Stomach (tissue), 9 donors: ENCODE measurements around the gene CHIC2. TPM values are rescaled to one million over a fixed set of nuclear protein-coding genes. Genes with fewer than 3 reads are reported as not detected.

Experiments
- DNase-seq, 2 donors: peaks; one replicate each; pipeline versions ENCODE4 v3.0.0 to v3.0.0-alpha.2; 2013 to 2019
- H3K27ac ChIP-seq, 5 donors: fragments of 200-600 bp in 4 of 5; sonication (generic) in 4 of 5; one replicate each; pipeline ENCODE4 v1.5.1; 2013 to 2019; ENCODE audit warnings: mild to moderate bottlenecking in 1 of 5, moderate library complexity in 1 of 5
- H3K27me3 ChIP-seq, 3 donors: fragments of 200-600 bp; sonication (generic); one replicate each; pipeline ENCODE4 v1.5.1; 2017 to 2019; ENCODE audit warnings: mixed run types in 1 of 3
- H3K36me3 ChIP-seq, 4 donors: fragments of 200-600 bp; sonication (generic); 1 replicate in 3 of 4; 2 replicates in 1 of 4; pipeline ENCODE4 v1.5.1; 2016 to 2019
- H3K4me1 ChIP-seq, 4 donors: fragments of 200-600 bp; sonication (generic); one replicate each; pipeline ENCODE4 v1.5.1; 2016 to 2019
- H3K4me3 ChIP-seq, 4 donors: fragments of 200-600 bp; sonication (generic) in 3 of 4; one replicate each; pipeline ENCODE4 v1.5.1; 2016 to 2019; ENCODE audit warnings: mild to moderate bottlenecking in 1 of 4
- H3K9me3 ChIP-seq, 4 donors: fragments of 200-600 bp; sonication (generic); one replicate each; pipeline ENCODE4 v1.5.1; 2016 to 2019
- CTCF ChIP-seq, 7 experiments: fragments of 450-650 bp in 4 of 7; fragments of 200-600 bp in 3 of 7; sonication (generic) in 3 of 7; IDR thresholded peaks; one replicate each; pipeline ENCODE4 v1.5.1; 2016 to 2019; ENCODE audit warnings: antibody characterized with exemption in 7 of 7, control low read depth in 2 of 7, mild to moderate bottlenecking in 1 of 7
- EP300 ChIP-seq: sonication (generic); formaldehyde crosslinking; IDR thresholded peaks from one replicate; pipeline ENCODE4 v1.6.1; 2017; ENCODE audit warnings: antibody characterized with exemption
- POLR2A ChIP-seq, 4 donors: fragments of 450-650 bp; IDR thresholded peaks; one replicate each; pipeline ENCODE4 v1.6.1; 2016; ENCODE audit warnings: antibody characterized with exemption in 4 of 4, control low read depth in 2 of 4, mild to moderate bottlenecking in 1 of 4, moderate library complexity in 1 of 4
- POLR2AphosphoS5 ChIP-seq, 3 donors: sonication (generic); formaldehyde crosslinking; IDR thresholded peaks; one replicate each; pipeline ENCODE4 v1.6.1; 2016; ENCODE audit warnings: antibody characterized with exemption in 3 of 3
- WGBS, 5 donors: extraction: QIAGEN DNeasy Blood & Tissue Kit in 3 of 5; methylation state at CpG; one replicate each; pipeline versions ENCODE4 v1.1.5 to v1.1.7; 2013 to 2018; 5-methylcytosine and 5-hydroxymethylcytosine counted together
- intact Hi-C: fragments of 100-400 bp; cut with DNase I; formaldehyde crosslinking; loops from one replicate; pipeline ENCODE4 v1.15.1; 2023; ENCODE audit warnings: low total_unique reads
- polyA plus RNA-seq, 3 donors: library from polyadenylated mRNA; stranded (reverse); fragments of 200-250 nt; gene quantifications; one replicate each; pipeline ENCODE4 v1.2.3, GENCODE V29; 2013
- total RNA-seq, 5 donors: library from RNA; depleted of rRNA; stranded (reverse); fragments of >200 nt; gene quantifications; one replicate each; pipeline versions ENCODE4 v1.1.0 to v1.2.3, GENCODE V29; 2014 to 2016
- donor health status: healthy with polysubstance abuse.
- donor health status: Bipolar disorder and iron deficiency.
- donor health status: healthy.

Gene CHIC2
- total and polyA plus RNA-seq, 8 donors: 9.8 to 128 (median 27.2) TPM

- intact Hi-C loops: no loop called here
- whole genome bisulfite sequencing, 5 donors: 87 to 94% (median 90%) methylated on average over 2 of the region's 2 CpGs
- H3K4me1 ChIP-seq: peaks cover 0 to 9% (median 0%) of the 10 kb centered on the region in 4 donors
- no peak overlapping the region for H3K27ac ChIP-seq
- no peak overlapping the region for H3K4me3 ChIP-seq
- H3K9me3 ChIP-seq: no peaks in the 10 kb centered on the region
- no peaks in the 10 kb centered on the region for H3K27me3 ChIP-seq
- TF ChIP-seq CTCF (IDR thresholded peaks at IDR 0.05) (no peak), POLR2AphosphoS5 (IDR thresholded peaks at IDR 0.05) (no peak), POLR2A (IDR thresholded peaks at IDR 0.05) (no peak), EP300 (no peak)
- H3K36me3 ChIP-seq: peaks cover 4 to 39% (median 36%) of the 10 kb centered on the region in 4 donors
- DNase-seq: no peak
Measured at GRCh38 chr4:54041933-54042332, 22.5 kb downstream of the CHIC2 start.

- no peak for TF ChIP-seq POLR2A (IDR thresholded peaks at IDR 0.05)
- no peak for TF ChIP-seq POLR2AphosphoS5 (IDR thresholded peaks at IDR 0.05)
- no peak for TF ChIP-seq EP300
- TF ChIP-seq CTCF (IDR thresholded peaks at IDR 0.05): no peak
- 86 to 93% (median 89%) methylated on average over 4 of the region's 4 CpGs for WGBS, 5 donors
- peaks cover 0 to 9% (median 0%) of the 10 kb centered on the region in 4 donors for H3K4me1 ChIP-seq
- no peak overlapping the region for H3K4me3 ChIP-seq
- H3K27ac ChIP-seq: no peak overlapping the region
- peaks cover 4 to 42% (median 38%) of the 10 kb centered on the region in 4 donors for H3K36me3 ChIP-seq
- no peaks in the 10 kb centered on the region for H3K9me3 ChIP-seq
- DNase-seq: no peak
- H3K27me3 ChIP-seq: no peaks in the 10 kb centered on the region
- intact Hi-C loops: no loop called here
Measured at GRCh38 chr4:54041100-54041499, 23.3 kb downstream of the CHIC2 start.

- H3K27ac ChIP-seq: no peak overlapping the region
- no peak overlapping the region for H3K4me3 ChIP-seq
- 90 to 93% (median 91%) methylated on average over 3 of the region's 3 CpGs for WGBS, 5 donors
- no peaks in the 10 kb centered on the region for H3K9me3 ChIP-seq
- DNase-seq: no peak
- intact Hi-C loops: no loop called here
- H3K27me3 ChIP-seq: no peaks in the 10 kb centered on the region
- TF ChIP-seq POLR2A (IDR thresholded peaks at IDR 0.05) (no peak), CTCF (IDR thresholded peaks at IDR 0.05) (no peak), POLR2AphosphoS5 (IDR thresholded peaks at IDR 0.05) (no peak), EP300 (no peak)
- peaks cover 4 to 47% (median 41%) of the 10 kb centered on the region in 4 donors for H3K36me3 ChIP-seq
- peaks cover 0 to 9% (median 0%) of the 10 kb centered on the region in 4 donors for H3K4me1 ChIP-seq
Measured at GRCh38 chr4:54038056-54038455, 26.3 kb downstream of the CHIC2 start.

GRCh38 chr4:54036184-54036583 lies 28.2 kb downstream of the CHIC2 start:
- peaks cover 0 to 9% (median 3%) of the 10 kb centered on the region in 4 donors for H3K4me1 ChIP-seq
- no peak overlapping the region for H3K27ac ChIP-seq
- H3K36me3 ChIP-seq: peaks cover 4 to 41% (median 32%) of the 10 kb centered on the region in 4 donors
- H3K27me3 ChIP-seq: no peaks in the 10 kb centered on the region
- TF ChIP-seq POLR2A (IDR thresholded peaks at IDR 0.05): no peak
- no peak for TF ChIP-seq CTCF (IDR thresholded peaks at IDR 0.05)
- TF ChIP-seq EP300: no peak
- no peak for TF ChIP-seq POLR2AphosphoS5 (IDR thresholded peaks at IDR 0.05)
- no peak overlapping the region for H3K4me3 ChIP-seq
- WGBS, 5 donors: 86 to 95% (median 93%) methylated on average over 4 of the region's 4 CpGs
- H3K9me3 ChIP-seq: no peaks in the 10 kb centered on the region
- no peak for DNase-seq
- intact Hi-C loops: no loop called here
